ENCODE data around the gene BAIAP2.

The BAIAP2 gene

DNA sequence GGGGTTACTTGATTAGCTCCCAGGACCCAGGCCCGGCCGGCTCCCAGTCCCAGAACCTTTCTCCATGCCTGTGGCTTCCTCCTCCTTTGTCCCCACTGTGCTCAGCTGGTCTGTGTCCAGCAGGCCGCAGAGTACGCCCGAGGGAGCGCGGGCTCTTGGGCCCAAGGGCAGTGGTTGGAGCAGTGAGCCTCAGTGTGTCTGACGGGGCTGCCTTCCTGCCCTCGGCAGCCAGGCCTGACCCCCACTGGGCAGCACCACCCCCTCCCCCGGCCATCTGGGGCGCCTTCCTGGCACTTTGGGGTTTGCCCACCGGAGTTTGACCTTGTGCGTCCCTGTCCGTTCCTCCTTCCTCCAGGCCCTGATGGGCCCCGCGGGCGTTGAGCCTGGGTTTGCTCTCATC lies 67.9 kb downstream of the BAIAP2 start:
- DNase-seq = no peak

DNA sequence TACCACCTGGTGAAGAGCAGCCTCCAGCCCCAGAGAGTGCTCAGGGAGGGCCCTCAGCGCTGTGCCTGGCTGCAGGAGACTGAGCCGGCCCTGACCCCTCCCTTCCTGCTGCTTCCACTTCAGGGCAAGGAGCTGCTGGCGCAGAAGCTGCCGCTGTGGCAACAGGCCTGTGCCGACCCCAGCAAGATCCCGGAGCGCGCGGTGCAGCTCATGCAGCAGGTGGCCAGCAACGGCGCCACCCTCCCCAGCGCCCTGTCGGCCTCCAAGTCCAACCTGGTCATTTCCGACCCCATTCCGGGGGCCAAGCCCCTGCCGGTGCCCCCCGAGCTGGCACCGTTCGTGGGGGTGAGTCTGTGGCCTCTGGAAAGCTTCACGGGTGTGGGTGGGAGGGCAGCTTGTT lies 68.4 kb downstream of the BAIAP2 start:
- DNase-seq = no peak

GRCh38 chr17:81106716-81107115 lies 71.8 kb downstream of the BAIAP2 start:
- no peak for DNase-seq

DNA sequence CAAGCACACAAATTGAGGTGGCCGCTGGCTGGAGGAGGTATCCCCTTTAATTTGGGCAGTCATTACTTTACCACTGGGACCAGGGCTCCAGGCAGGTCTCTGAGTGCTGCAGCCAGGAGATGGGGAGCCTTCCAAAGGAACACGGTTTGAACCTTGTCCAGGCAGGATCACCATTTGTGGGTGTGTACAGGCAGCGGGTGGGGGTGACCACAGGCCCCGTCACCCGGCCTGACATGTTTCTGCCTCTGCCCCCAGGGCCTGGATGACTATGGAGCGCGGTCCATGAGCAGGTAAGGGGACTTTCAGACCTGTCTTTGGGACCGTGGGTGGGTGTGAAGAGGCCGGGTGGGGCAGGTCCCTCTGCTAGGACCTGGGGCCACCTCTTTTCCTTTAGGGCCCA lies 73.3 kb downstream of the BAIAP2 start:
- DNase-seq = no peak

DNA sequence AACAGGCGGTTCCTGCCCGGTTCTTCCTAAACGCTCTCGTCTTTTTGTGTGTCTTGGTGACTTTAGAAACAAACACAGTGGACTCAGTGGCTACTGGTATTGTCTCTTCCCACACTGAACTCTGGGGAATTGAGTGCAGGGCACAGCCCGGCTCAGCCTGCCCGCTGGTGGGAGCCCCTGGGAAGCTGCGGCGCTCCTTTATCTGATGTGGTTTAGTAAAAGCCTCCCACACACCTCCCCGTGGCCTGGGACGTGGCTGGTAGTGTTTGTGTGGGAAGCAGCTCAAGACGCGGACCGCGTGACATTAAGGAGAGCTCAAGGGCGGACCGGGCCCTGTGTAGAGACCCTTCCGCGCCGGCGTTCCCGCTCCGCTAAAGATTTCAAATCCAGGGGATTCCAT lies 75.0 kb downstream of the BAIAP2 start:
- DNase-seq = peak in 3 of 56 donors; percentile 22 to 37 (median 31)

DNA sequence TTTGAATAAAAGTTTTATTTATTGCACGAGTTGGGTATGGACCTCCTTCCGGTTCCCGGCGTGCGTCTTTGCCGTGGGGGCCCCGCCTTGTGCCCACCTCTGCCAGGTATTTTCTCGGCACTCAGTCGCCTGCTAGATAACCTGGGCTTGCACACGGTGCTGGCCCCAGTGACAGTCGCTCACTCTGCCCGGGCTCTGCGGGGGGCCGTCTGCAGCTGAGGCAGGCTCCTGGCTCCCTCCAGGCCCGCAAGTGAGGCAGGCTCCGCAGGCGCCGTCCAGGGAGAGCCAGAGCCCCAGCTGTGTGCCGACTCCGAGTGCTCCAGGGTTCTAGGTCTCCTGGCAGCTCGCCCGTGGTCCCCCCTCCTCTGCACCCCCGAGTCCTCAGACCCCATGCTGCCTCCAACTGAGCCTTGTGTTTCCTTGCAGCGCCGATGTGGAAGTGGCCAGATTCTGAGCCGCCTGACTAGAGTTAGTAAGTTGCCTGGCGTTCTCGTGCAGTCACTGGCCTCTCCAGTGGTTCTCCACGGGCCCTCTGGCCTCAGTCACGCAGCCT lies 75.6 kb downstream of the BAIAP2 start:
- peak in 11 of 56 donors; percentile 21 to 52 (median 42) for DNase-seq

DNA sequence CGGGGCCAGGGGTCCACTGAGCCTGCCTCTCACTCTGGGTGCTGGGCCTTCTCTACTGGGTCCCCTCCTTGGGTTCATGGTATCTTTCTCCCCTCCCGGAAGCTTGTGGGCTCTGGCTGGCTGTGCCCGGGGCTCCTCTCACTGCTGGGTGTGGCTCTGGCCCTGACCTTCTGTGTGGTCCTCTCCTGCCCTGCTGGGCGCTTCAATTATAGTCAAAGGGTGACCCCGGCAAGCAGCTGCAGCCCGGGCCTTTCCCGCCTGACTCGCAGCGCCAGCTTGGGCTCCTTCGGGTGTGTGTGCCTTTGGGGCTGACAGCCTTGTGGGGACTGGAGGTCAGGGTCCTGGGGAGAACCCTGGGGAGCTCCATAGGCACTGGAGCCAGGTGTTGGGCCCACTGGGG lies 76.1 kb downstream of the BAIAP2 start:
- DNase-seq = no peak

DNA sequence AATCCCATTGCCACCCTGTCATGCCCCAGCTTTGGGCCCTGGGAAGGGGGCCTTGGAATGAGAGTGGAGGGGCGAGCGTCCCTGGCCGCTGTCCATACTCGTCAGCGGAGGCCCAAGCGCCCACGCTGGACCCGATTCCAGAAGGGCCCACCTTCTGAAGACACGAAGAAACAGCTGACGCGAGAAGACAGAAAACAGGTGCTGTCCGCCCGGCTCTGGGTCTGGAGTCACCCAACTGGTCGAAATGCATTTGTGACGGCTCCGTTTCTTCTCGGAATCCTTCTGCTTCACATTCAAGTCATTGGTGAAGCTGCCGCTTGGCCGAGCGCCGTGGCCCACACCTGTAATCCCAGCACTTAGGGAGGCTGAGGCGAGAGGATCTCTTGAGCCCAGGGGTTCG lies 77.5 kb downstream of the BAIAP2 start:
- no peak for DNase-seq

- DNase-seq = peak in 4 of 56 donors; percentile 22 to 57 (median 24)
Observed at GRCh38 chr17:81113158-81113724, 78.3 kb downstream of the BAIAP2 start.

GRCh38 chr17:81114351-81115093 lies 79.6 kb downstream of the BAIAP2 start:
- DNase-seq = peak in 4 of 56 donors; percentile 31 to 55 (median 46)

DNA sequence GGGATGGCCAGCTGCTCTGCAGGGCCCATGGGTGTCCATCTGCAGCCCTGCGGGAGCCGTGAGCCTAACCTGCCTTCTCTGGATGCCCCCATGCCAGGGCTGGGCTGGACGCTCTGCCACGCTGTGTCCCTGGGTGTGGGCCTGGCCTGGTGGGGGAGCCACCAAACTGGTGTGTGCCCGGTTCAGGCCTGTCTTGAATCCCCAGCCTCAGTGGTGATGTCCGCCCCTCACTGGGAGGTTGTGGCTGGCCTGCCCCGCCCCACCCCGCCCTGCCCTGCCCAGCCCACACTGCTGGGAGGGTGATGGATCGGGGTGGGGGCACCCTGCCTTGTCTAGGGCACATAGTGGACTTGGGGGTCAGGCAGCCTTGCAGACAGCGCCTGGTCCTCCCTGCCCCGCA lies 80.3 kb downstream of the BAIAP2 start:
- peak in 8 of 56 donors; percentile 19 to 55 (median 48) for DNase-seq

DNA sequence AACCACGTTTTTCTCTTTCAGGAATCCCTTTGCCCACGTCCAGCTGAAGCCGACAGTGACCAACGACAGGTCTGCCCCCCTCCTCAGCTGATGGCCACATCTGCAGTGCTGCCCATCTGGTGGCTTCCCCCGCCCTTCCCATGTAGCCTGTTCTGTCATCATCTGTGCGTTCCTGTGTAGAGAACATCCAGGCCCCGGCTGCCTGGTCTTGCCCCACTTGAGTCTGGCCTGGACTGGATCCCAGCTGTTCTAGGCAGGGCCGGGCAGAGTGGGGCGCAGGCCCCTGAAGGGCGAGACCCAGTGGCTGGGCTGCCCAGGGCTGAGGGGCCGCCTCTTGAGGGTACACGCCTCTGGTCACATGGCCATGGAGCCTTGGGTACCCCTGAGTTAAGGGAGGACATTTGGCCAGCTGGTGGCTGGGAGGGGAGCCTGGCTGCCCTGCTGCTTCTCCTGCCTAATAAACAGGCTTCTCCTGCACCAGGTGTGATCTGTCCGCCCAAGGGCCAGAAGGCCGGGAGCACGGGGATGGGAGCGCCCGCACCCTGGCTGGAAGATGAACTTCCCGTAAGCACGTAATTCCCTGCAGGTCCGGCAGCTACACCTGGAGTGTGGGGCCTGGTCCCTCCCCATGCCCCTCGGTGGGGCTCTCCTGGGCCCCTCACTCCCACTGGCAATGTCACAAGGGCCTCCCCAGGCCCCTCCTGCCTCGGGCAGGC lies 81.0 kb downstream of the BAIAP2 start:
- peak in 21 of 56 donors; percentile 20 to 61 (median 47) for DNase-seq

GRCh38 chr17:81116704-81117103 lies 81.8 kb downstream of the BAIAP2 start:
- DNase-seq = no peak

DNA sequence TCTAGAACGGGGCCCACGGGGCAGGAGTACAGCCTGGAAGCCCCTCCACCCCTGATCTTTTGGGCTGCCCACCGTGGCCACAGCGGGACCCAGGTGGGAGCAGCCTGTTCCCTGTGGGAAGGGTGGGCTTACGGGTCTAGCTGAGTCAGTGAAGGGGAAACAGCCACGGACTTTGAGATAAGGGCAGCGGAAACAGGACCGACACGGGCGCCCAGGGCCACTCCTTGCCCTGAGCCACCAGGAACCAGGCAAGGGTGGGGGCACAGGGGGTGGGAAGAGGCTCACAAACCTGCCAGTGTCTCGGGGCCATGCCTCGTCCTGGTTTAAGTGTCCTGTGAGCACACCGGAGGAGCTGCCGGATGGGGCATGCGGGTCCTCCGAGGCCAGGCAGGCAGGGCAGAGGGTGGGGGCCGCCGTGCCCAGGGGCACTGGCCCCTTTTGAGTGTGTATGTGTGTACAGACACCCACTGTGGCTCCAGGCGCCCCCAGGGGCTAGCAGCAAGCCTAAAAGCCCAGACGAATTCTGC lies 82.8 kb downstream of the BAIAP2 start:
- no peak for DNase-seq

GRCh38 chr17:81118308-81119221 lies 83.6 kb downstream of the BAIAP2 start:
- peak in 2 of 56 donors; percentile 9 to 46 for DNase-seq

GRCh38 chr17:81119223-81120148 lies 84.5 kb downstream of the BAIAP2 start:
- peak in 51 of 56 donors; percentile 46 to 99 (median 90) for DNase-seq

DNA sequence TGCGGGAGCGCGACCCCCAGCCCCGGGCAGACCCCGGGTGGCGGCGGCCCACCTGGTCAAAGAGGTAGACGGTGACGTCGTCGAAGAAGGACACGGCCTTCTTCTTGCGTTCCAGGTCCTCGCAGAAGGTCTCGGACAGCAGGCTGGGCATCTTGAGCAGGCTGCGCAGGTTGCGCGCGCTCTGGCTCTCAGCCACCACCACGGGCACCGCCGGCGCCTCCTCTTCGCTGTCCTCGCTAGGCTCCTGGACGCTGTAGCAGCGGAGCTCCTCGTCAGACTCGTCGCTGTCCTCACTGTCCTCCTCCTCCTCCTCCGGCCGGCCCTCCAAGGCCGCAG lies 85.2 kb downstream of the BAIAP2 start:
- no peak for DNase-seq

DNA sequence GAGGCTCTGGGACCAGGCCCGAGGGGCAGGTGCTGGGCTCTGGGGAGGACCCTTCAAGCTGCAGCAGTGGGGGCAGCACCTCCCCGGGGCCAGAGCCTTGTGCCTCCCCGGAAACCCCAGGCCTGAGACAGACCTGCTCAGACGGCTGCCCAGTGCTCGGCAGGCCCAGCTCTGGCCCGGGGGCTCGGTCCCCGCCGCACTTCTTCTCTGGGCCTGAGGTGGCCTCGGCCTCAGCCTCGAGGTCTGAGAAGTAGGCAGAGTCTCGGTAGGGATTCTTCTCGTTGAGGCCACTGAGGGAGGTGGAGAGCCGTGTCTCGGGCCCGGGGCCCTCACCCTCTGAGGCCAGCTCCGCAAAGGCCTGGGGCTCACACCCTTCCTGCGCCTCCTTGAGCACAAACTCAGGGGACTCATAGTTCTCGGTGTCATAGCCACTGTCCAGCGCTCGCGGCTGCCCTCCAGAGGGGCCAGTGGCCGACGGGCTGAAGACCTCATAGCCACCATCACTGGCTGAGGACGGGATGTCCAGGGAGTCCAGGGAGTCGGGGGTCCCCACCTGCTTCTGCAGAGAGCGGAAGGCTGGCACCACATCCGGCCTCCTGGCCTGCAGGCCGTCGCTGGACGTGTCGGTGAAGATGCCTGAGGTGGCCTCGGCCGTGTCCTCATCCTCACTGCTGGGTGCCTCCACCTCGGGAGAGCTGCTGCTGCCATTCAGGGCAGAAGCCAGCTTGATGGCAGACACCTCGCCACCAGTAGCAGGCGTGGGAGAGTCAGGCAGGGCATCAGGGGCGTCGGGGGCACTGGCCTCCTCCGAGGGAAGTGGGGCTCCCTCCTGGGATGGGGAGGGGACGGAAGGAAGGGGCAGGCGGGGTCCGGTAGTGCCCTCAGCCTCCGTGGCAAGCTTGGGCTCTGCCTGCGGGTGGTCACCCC lies 86.0 kb downstream of the BAIAP2 start:
- peak in 3 of 56 donors; percentile 31 to 55 (median 35) for DNase-seq

Data from amygdala (tissue), 56 donors.